Mucosa of descending colon (tissue), 3 donors: ENCODE results near the gene PRR7. TPM values are rescaled to one million over a fixed set of nuclear protein-coding genes. Genes with fewer than 3 reads are reported as not detected.
"Not testable (repeated sequence)": the region's sequence is repeated elsewhere in the genome, so short reads cannot be mapped to it uniquely, and the experiment has no call there.

Source experiments
- ATAC-seq: fragments of 200-7000 bp; cut with Tn5 transposase; one replicate; pipeline ENCODE4 v1.9.1; 2020; ENCODE audit warnings: mild to moderate bottlenecking, moderate library complexity
- DNase-seq, 3 donors: peaks; one replicate each; pipeline ENCODE4 v3.0.0-alpha.2; 2020
- H3K36me3 ChIP-seq: fragments of 200-600 bp; one replicate; pipeline ENCODE4 v1.8.0; 2021; ENCODE audit warnings: low read depth, mild to moderate bottlenecking
- H3K4me1 ChIP-seq: fragments of 200-600 bp; one replicate; pipeline ENCODE4 v1.8.0; 2021; ENCODE audit warnings: low read depth, mild to moderate bottlenecking
- H3K4me3 ChIP-seq: fragments of 200-600 bp; one replicate; pipeline ENCODE4 v1.8.0; 2021; ENCODE audit warnings: mild to moderate bottlenecking
- H3K9me3 ChIP-seq: fragments of 200-600 bp; one replicate; pipeline ENCODE4 v1.8.0; 2021; ENCODE audit warnings: mild to moderate bottlenecking
- intact Hi-C, 2 donors: fragments of 100-400 bp; cut with DNase I in 1 of 2; cut with micrococcal nuclease in 1 of 2; formaldehyde crosslinking; loops; one replicate each; pipeline versions ENCODE4 v1.11.0 to v1.11.1; 2022; cut with DNase I, micrococcal nuclease
- total RNA-seq, 3 donors: library from RNA; stranded (reverse); fragmentation: NEBNext Ultra II Directional in 2 of 3; extraction: Animal tissue kit (Norgen Biotek cat#: 25700) in 2 of 3; gene quantifications; one replicate each; pipeline versions ENCODE4 v1.2.1 to v1.2.4, GENCODE V29; 2021 to 2023
- TF ChIP-seq, protein P1 (sequence below): fragments of 200-600 bp; IDR thresholded peaks from one replicate; pipeline ENCODE4 v1.8.0; 2022; ENCODE audit warnings: antibody characterized with exemption, mild to moderate bottlenecking
- donor health status: DM: no; HTN: no; CAD: no; lungs with moderate emphysema.
- donor health status: DM: no; HTN: no; CAD: no.
- donor health status: DM: no; HTN: yes; CAD: no.

PRR7 gene
- total RNA-seq, 3 donors from 2014 or later: 1.1 to 1.2 (median 1.2) TPM

DNA sequence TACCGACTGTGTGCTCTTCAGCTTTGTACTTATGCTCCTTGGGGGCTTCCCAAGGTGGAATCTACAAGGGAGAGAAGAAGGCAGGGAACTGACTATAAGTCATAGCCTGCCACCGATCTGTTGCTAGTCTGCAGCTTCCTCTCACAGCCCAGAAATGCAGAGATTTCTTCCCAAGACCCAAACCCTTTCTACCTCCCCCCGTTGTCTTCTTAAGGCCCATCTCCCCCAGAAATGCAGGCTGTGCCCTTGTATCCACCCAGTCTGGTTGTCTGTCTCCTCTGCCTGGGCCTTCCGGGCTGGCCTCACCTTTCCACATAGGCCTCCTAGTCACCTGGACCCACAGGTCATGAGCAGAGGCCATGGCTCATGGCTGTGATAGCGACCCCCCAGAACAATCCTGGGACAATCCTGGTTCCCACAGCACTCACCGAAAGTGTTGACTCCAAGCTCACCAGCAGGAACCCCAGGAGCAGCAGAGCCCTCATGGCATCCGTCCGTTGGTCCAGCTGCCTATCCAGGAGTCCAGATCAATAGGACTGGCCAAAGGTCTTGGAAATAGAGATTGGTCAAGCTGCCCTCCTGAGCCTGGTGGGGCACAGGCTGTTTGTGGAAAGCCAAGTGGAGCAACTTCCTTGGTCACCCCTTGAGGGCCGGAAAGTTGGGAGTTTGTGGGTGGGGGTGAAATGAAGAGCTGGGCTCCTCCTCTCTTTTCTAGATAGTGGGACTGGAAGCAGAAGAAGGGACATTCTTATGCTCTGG, 37.4 kb upstream of the PRR7 start, which contains the start of gene F12:
F12 (minus strand) TSS at position 522 of the 759 bp plus-strand sequence; CDS start at position 485, 37 bp downstream.
- intact Hi-C loops: no loop called here
- no peak for ATAC-seq

DNA sequence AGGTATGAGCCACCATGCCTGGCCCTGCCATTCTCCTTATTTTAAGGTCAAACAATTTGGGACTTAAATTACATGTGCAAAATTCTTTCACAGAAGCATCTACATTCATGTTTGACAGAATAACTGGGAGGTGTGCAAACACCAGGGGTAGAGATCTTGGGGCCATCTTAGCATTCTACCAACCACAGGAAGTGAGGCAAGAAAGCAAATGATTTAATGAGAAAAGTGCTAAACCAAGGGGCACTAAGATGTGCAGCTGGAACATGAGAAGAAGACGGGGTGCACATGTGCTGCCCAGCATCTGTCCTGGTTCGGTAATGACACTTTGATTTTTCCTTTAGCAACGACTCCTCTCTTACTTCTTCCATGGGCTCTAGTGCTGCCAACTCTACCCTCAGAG, 36.0 kb upstream of the PRR7 start:
- ATAC-seq (no peak), DNase-seq (no peak)
- no peaks in the 10 kb centered on the region for H3K9me3 ChIP-seq
- H3K4me1 ChIP-seq: no peaks in the 10 kb centered on the region
- H3K36me3 ChIP-seq: no peaks in the 10 kb centered on the region
- no peak overlapping the region for H3K4me3 ChIP-seq
- intact Hi-C loops: no loop called here
- TF ChIP-seq, protein P1, sequence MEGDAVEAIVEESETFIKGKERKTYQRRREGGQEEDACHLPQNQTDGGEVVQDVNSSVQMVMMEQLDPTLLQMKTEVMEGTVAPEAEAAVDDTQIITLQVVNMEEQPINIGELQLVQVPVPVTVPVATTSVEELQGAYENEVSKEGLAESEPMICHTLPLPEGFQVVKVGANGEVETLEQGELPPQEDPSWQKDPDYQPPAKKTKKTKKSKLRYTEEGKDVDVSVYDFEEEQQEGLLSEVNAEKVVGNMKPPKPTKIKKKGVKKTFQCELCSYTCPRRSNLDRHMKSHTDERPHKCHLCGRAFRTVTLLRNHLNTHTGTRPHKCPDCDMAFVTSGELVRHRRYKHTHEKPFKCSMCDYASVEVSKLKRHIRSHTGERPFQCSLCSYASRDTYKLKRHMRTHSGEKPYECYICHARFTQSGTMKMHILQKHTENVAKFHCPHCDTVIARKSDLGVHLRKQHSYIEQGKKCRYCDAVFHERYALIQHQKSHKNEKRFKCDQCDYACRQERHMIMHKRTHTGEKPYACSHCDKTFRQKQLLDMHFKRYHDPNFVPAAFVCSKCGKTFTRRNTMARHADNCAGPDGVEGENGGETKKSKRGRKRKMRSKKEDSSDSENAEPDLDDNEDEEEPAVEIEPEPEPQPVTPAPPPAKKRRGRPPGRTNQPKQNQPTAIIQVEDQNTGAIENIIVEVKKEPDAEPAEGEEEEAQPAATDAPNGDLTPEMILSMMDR: no peak

More for the DNA sequence above, 37.4 kb upstream of the PRR7 start, which contains the start of gene F12:
- Histone ChIP-seq H3K9me3 (no peaks in the 10 kb centered on the region), H3K36me3 (no peaks in the 10 kb centered on the region), H3K4me1 (peaks cover 7% of the 10 kb centered on the region), H3K4me3 (no peak within 1 kb of the TSS)
- TF ChIP-seq, protein P1: no peak
- DNase-seq: no peak

DNA sequence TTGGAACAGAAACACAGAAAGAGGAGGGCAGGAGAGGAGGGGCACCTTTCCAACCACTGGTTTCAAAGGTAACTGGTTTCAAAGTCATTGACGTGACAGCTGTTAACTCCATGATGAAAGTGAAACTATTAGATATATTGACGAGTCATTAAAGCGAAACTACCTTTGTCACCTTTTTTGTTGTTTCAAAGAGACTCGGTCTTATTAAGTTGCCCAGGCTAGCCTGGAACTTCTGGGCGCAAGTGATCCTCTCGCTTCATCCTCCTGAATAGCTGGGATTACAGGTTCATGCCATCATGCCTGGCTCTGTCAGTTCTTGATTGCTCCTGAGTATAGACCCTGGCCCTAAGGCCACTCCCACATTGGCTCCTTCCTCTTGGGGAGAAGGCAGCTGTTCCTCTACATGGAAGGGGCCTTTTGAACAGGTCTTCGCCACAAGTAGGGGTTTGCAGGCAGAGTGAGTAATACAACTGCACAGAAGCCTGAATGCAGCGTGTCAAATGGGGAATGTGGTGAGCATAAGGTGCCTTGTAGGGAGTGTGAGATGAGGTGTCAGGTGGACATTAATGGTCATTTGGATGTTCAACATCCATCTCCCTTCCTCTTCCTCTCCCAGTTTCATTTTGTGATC, 33.9 kb upstream of the PRR7 start:
- DNase-seq (no peak), ATAC-seq (peak; percentile 23)
- Histone ChIP-seq H3K4me3 (no peak overlapping the region), H3K9me3 (no peaks in the 10 kb centered on the region), H3K4me1 (no peaks in the 10 kb centered on the region), H3K36me3 (no peaks in the 10 kb centered on the region)
- TF ChIP-seq, protein P1: no peak
- intact Hi-C loops: no loop called here

GRCh38 chr5:177414481-177414880, 32.1 kb upstream of the PRR7 start:
- TF ChIP-seq, protein P1: no peak
- no peaks in the 10 kb centered on the region for H3K4me1 ChIP-seq
- no peak for ATAC-seq
- intact Hi-C loops: no loop called here
- DNase-seq: no peak
- no peak overlapping the region for H3K4me3 ChIP-seq
- no peaks in the 10 kb centered on the region for H3K9me3 ChIP-seq
- H3K36me3 ChIP-seq: no peaks in the 10 kb centered on the region

DNA sequence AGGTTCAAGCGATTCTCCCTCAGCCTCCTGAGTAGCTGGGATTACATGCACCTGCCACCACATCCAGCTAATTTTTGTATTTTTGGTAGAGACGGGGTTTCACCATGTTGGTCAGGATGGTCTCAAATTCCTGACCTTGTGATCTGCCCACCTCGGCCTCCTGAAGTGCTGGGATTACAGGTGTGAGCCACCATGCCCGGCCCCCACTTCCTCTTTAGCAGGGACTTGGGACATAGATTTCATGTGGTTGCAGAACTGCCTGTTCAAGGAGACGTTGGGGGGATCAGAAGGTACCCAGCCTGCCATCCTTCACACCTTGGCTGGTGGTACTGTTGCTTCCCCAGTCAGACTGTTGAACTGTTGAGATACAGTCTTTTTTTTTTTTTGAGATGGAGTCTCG, 29.5 kb upstream of the PRR7 start:
- DNase-seq, ATAC-seq, H3K36me3 ChIP-seq, intact Hi-C loops, H3K4me1 ChIP-seq, H3K4me3 ChIP-seq, H3K9me3 ChIP-seq: not testable (repeated sequence)

DNA sequence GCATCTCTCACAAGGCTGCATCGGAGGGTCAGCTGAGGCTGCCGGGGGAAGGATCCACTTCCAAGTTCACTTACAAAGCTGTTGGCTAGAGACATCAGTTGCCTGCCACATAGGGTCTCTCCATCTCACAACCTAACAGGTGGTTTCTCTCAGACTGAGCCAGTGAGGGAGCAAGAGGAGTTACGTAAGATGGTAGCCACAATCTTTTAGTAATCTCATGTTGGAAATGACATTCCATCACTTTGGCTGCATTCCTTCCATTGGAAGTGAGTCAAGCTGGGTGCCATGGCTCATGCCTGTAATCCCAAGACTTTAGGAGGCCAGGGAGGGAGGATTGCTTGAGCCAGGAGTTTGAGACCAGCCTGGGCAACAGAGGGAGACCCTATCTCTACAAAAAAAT, 27.6 kb upstream of the PRR7 start:
- TF ChIP-seq, protein P1: no peak

DNA sequence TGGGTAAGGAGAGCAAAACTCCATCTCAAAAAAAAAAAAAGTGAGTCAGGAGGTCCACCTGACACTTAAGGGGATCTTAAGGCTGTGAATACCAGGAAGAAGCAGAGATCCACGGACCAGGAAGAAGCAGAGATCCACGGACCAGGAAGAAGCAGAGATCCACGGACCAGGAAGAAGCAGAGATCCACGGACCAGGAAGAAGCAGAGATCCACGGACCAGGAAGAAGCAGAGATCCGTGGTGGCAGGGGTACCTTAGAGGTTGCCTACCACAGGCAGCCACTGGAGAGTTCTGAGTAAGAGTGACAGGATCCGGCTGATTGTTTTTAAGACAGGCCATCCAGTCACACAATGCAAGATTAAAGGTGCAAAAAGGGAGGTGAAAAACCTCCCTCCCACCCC, 26.1 kb upstream of the PRR7 start:
- H3K36me3 ChIP-seq, H3K9me3 ChIP-seq, intact Hi-C loops, H3K4me3 ChIP-seq, DNase-seq, H3K4me1 ChIP-seq: not testable (repeated sequence)
- peak; percentile 31 for ATAC-seq

More for the DNA sequence above, 27.6 kb upstream of the PRR7 start:
- Histone ChIP-seq H3K4me3 (no peak overlapping the region), H3K36me3 (no peaks in the 10 kb centered on the region), H3K9me3 (no peaks in the 10 kb centered on the region), H3K4me1 (no peaks in the 10 kb centered on the region)
- DNase-seq (no peak), ATAC-seq (no peak)
- intact Hi-C loops: no loop called here
